Mesenchymal stem cell (in vitro differentiated cells and primary cell): Measurements from ENCODE around the gene SSBP2.

Source experiments
- DNase-seq: peaks from one replicate; pipeline ENCODE4 v3.0.0-alpha.2; 2013
- H2AFZ ChIP-seq: one replicate; pipeline ENCODE4 v1.6.1; 2013; ENCODE audit warnings: low read depth, mild to moderate bottlenecking, control low read depth, inconsistent platforms, low read length, moderate library complexity
- H2AK5ac ChIP-seq: 2 replicates; pipeline ENCODE4 v1.6.1; 2013; ENCODE audit warnings: low read length, moderate library complexity, mild to moderate bottlenecking, inconsistent platforms; ENCODE audit not compliant: severe bottlenecking
- H2BK120ac ChIP-seq: one replicate; pipeline ENCODE4 v1.6.1; 2013; ENCODE audit warnings: low read depth, mild to moderate bottlenecking, inconsistent platforms, low read length, moderate library complexity
- H2BK12ac ChIP-seq, 2 experiments: one replicate each; pipeline ENCODE4 v1.6.1; 2013; ENCODE audit warnings: inconsistent platforms in 2 of 2, low read length in 2 of 2, mild to moderate bottlenecking in 2 of 2, moderate library complexity in 2 of 2, control low read depth in 1 of 2
- H2BK15ac ChIP-seq: one replicate; pipeline ENCODE4 v1.6.1; 2013; ENCODE audit warnings: mild to moderate bottlenecking, low read depth, inconsistent platforms; ENCODE audit not compliant: poor library complexity, severe bottlenecking
- H2BK5ac ChIP-seq: 2 replicates; pipeline ENCODE4 v1.6.1; 2013; ENCODE audit warnings: low read depth, mild to moderate bottlenecking, low read length, control low read depth, inconsistent platforms; ENCODE audit not compliant: poor library complexity, severe bottlenecking
- H3K14ac ChIP-seq, 2 experiments: one replicate each; pipeline ENCODE4 v1.6.1; 2013; ENCODE audit warnings: inconsistent platforms in 2 of 2, low read length in 2 of 2, control low read depth in 1 of 2, mild to moderate bottlenecking in 1 of 2, moderate library complexity in 1 of 2
- H3K18ac ChIP-seq, 2 experiments: one replicate each; pipeline ENCODE4 v1.6.1; 2013; ENCODE audit warnings: inconsistent platforms in 2 of 2, low read length in 2 of 2, control low read depth in 1 of 2, low read depth in 1 of 2, mild to moderate bottlenecking in 1 of 2
- H3K23ac ChIP-seq, 2 experiments: one replicate each; pipeline ENCODE4 v1.6.1; 2013; ENCODE audit warnings: inconsistent platforms in 2 of 2, low read length in 2 of 2, mild to moderate bottlenecking in 2 of 2, moderate library complexity in 2 of 2, control low read depth in 1 of 2
- H3K27ac ChIP-seq: 2 replicates; pipeline ENCODE4 v1.5.1; 2013; ENCODE audit warnings: mild to moderate bottlenecking, moderate library complexity, low read length, control low read depth, inconsistent platforms; ENCODE audit not compliant: poor library complexity, severe bottlenecking
- H3K27me3 ChIP-seq, 2 experiments: 2 replicates each; pipeline versions ENCODE4 v1.6.1 to v1.7.0; 2013; ENCODE audit warnings: low read length in 2 of 2, mild to moderate bottlenecking in 2 of 2, moderate library complexity in 2 of 2, control low read depth in 1 of 2, inconsistent platforms in 1 of 2; ENCODE audit not compliant: control insufficient read depth in 1 of 2, insufficient read depth in 1 of 2
- H3K36me3 ChIP-seq, 2 experiments: 2 replicates each; pipeline versions ENCODE4 v1.6.1 to v1.7.0; 2013; ENCODE audit warnings: low read length in 2 of 2, control low read depth in 1 of 2, inconsistent platforms in 1 of 2, low read depth in 1 of 2, mild to moderate bottlenecking in 1 of 2; ENCODE audit not compliant: insufficient read depth in 2 of 2, control insufficient read depth in 1 of 2
- H3K4ac ChIP-seq, 2 experiments: one replicate each; pipeline ENCODE4 v1.6.1; 2013; ENCODE audit warnings: inconsistent platforms in 2 of 2, low read length in 2 of 2, mild to moderate bottlenecking in 2 of 2, moderate library complexity in 2 of 2, control low read depth in 1 of 2, low read depth in 1 of 2
- H3K4me1 ChIP-seq: 2 replicates; pipeline ENCODE4 v1.6.1; 2013; ENCODE audit warnings: low read depth, low read length, control low read depth; ENCODE audit not compliant: control insufficient read depth, insufficient read depth
- H3K4me2 ChIP-seq: 2 replicates; pipeline ENCODE4 v1.6.1; 2013; ENCODE audit warnings: low read length, mild to moderate bottlenecking, inconsistent platforms; ENCODE audit not compliant: poor library complexity, severe bottlenecking
- H3K4me3 ChIP-seq, 2 experiments: 2 replicates each; pipeline versions ENCODE4 v1.5.1 to v1.7.0; 2013; ENCODE audit warnings: low read length in 2 of 2, mild to moderate bottlenecking in 2 of 2, control low read depth in 1 of 2, low read depth in 1 of 2; ENCODE audit not compliant: insufficient read depth in 1 of 2
- H3K79me1 ChIP-seq: replicated peaks from 2 replicates; pipeline ENCODE4 v1.6.1; 2013; ENCODE audit warnings: mild to moderate bottlenecking, control low read depth, low read length, inconsistent platforms; ENCODE audit not compliant: poor library complexity, severe bottlenecking
- H3K9ac ChIP-seq: 2 replicates; pipeline ENCODE4 v1.7.0; 2013; ENCODE audit warnings: mild to moderate bottlenecking, low read length, moderate library complexity
- H3K9me3 ChIP-seq: 2 replicates; pipeline ENCODE4 v1.7.0; 2013; ENCODE audit warnings: mild to moderate bottlenecking, low read length; ENCODE audit not compliant: control insufficient read depth
- H4K8ac ChIP-seq: one replicate; pipeline ENCODE4 v1.6.1; 2013; ENCODE audit warnings: inconsistent platforms, mild to moderate bottlenecking, low read length, moderate library complexity
- H4K91ac ChIP-seq: one replicate; pipeline ENCODE4 v1.6.1; 2013; ENCODE audit warnings: mild to moderate bottlenecking, low read length, inconsistent platforms
- WGBS: methylation state at CpG from one replicate; pipeline ENCODE4 v1.1.7; 2013; ENCODE audit warnings: mixed read lengths; 5-methylcytosine and 5-hydroxymethylcytosine counted together

SSBP2 gene

GRCh38 chr5:81774374-81774773 is 23.5 kb upstream of the SSBP2 start:
- Histone ChIP-seq H2AFZ (no peak overlapping the region), H3K9ac (peak overlapping the region; percentile 68), H3K36me3 (no peaks in the 10 kb centered on the region), H2BK12ac (no peak overlapping the region), H2BK15ac (no peak overlapping the region), H2AK5ac (no peak overlapping the region), H2BK5ac (no peak overlapping the region), H3K14ac (no peak overlapping the region), H2BK120ac (no peak overlapping the region), H3K23ac (no peak overlapping the region), H3K79me1 (no peaks in the 10 kb centered on the region), H3K27ac (no peak overlapping the region), H3K4ac (no peak overlapping the region), H3K9me3 (no peaks in the 10 kb centered on the region), H4K8ac (no peak overlapping the region), H3K4me1 (no peaks in the 10 kb centered on the region), H3K4me3 (no peak overlapping the region), H3K4me2 (no peak overlapping the region), H3K18ac (no peak overlapping the region), H3K27me3 (no peaks in the 10 kb centered on the region), H4K91ac (no peak overlapping the region)
- WGBS = 81% methylated on average over 2 of the region's 2 CpGs
- DNase-seq = no peak

GRCh38 chr5:81773574-81773973 is 22.7 kb upstream of the SSBP2 start:
- H3K79me1 ChIP-seq = no peaks in the 10 kb centered on the region
- H3K4me1 ChIP-seq = no peaks in the 10 kb centered on the region
- no peaks in the 10 kb centered on the region for H3K27me3 ChIP-seq
- H3K18ac ChIP-seq = no peak overlapping the region
- 95% methylated on average over 7 of the region's 7 CpGs for WGBS
- no peak for DNase-seq
- no peak overlapping the region for H4K91ac ChIP-seq
- H2BK5ac ChIP-seq = no peak overlapping the region
- no peak overlapping the region for H4K8ac ChIP-seq
- H2AK5ac ChIP-seq = no peak overlapping the region
- no peak overlapping the region for H3K23ac ChIP-seq
- H3K14ac ChIP-seq = no peak overlapping the region
- no peak overlapping the region for H2BK12ac ChIP-seq
- H3K4ac ChIP-seq = no peak overlapping the region
- H2BK120ac ChIP-seq = no peak overlapping the region
- H3K9me3 ChIP-seq = no peaks in the 10 kb centered on the region
- H3K4me2 ChIP-seq = no peak overlapping the region
- H2AFZ ChIP-seq = no peak overlapping the region
- H3K9ac ChIP-seq = peak overlapping the region; percentile 68
- H3K4me3 ChIP-seq = peak overlapping the region in 1 of 2 experiments; percentile 31
- H2BK15ac ChIP-seq = no peak overlapping the region
- no peaks in the 10 kb centered on the region for H3K36me3 ChIP-seq
- no peak overlapping the region for H3K27ac ChIP-seq

- no peaks in the 10 kb centered on the region for H3K9me3 ChIP-seq
- H3K23ac ChIP-seq = no peak overlapping the region
- H4K91ac ChIP-seq = no peak overlapping the region
Measured at GRCh38 chr5:81773161-81773560, 22.3 kb upstream of the SSBP2 start.

GRCh38 chr5:81772488-81772887 is 21.6 kb upstream of the SSBP2 start:
- no peak overlapping the region for H2AFZ ChIP-seq
- H2AK5ac ChIP-seq = no peak overlapping the region

More at GRCh38 chr5:81773161-81773560, 22.3 kb upstream of the SSBP2 start:
- no peaks in the 10 kb centered on the region for H3K4me1 ChIP-seq
- peak overlapping the region; percentile 68 for H3K9ac ChIP-seq
- no peak overlapping the region for H2BK120ac ChIP-seq
- WGBS = no CpG with 5 or more reads among the region's 3 CpGs
- no peak overlapping the region for H2BK12ac ChIP-seq
- H3K36me3 ChIP-seq = no peaks in the 10 kb centered on the region
- H3K4me3 ChIP-seq = no peak overlapping the region
- no peak overlapping the region for H2AFZ ChIP-seq
- no peak overlapping the region for H3K4me2 ChIP-seq
- H3K14ac ChIP-seq = no peak overlapping the region
- H2BK5ac ChIP-seq = no peak overlapping the region
- H3K27me3 ChIP-seq = no peaks in the 10 kb centered on the region
- H2BK15ac ChIP-seq = no peak overlapping the region
- H3K4ac ChIP-seq = no peak overlapping the region
- DNase-seq = no peak
- no peak overlapping the region for H3K27ac ChIP-seq
- H2AK5ac ChIP-seq = no peak overlapping the region
- H3K79me1 ChIP-seq = no peaks in the 10 kb centered on the region
- no peak overlapping the region for H4K8ac ChIP-seq
- H3K18ac ChIP-seq = no peak overlapping the region

More at GRCh38 chr5:81772488-81772887, 21.6 kb upstream of the SSBP2 start:
- no peak overlapping the region for H3K18ac ChIP-seq
- H3K4me1 ChIP-seq = no peaks in the 10 kb centered on the region
- no peak overlapping the region for H3K27ac ChIP-seq
- no peak overlapping the region for H4K91ac ChIP-seq
- H3K27me3 ChIP-seq = no peaks in the 10 kb centered on the region
- WGBS = 97% methylated on average over 3 of the region's 5 CpGs
- no peak overlapping the region for H2BK12ac ChIP-seq
- no peaks in the 10 kb centered on the region for H3K36me3 ChIP-seq
- H3K23ac ChIP-seq = no peak overlapping the region
- no peak overlapping the region for H2BK5ac ChIP-seq
- H2BK15ac ChIP-seq = no peak overlapping the region
- no peak overlapping the region for H4K8ac ChIP-seq
- no peak overlapping the region for H3K4ac ChIP-seq
- DNase-seq = no peak
- H3K14ac ChIP-seq = no peak overlapping the region
- H3K79me1 ChIP-seq = no peaks in the 10 kb centered on the region
- no peak overlapping the region for H3K9ac ChIP-seq
- no peak overlapping the region for H3K4me3 ChIP-seq
- no peak overlapping the region for H2BK120ac ChIP-seq
- no peaks in the 10 kb centered on the region for H3K9me3 ChIP-seq
- H3K4me2 ChIP-seq = no peak overlapping the region
